HCT116 (cell line): ENCODE data around the gene ELN. TPM values are rescaled to one million over a fixed set of nuclear protein-coding genes. Genes with fewer than 3 reads are reported as not detected.
A peak's percentile ranks its signal among the peaks of the same experiment; 100 is the strongest.

Experiments used
- ATAC-seq: fragments of 200-7000 bp; cut with Tn5 transposase; 2 replicates; pipeline ENCODE4 v1.9.1; 2020; ENCODE audit warnings: mild to moderate bottlenecking, moderate library complexity
- BruUV-seq: library from RNA; stranded (reverse); fragments of 400-500 nt; replicated peaks from 2 replicates; lab custom pipeline; 2021; lab: Mats Ljungman, UMichigan
- CTCF ChIA-PET: fragments of 300-600 bp; sonication (Branson Sonifier 250); formaldehyde crosslinking; loops from one replicate; lab custom pipeline; 2021; ENCODE audit warnings: antibody characterized with exemption; lab: Charles Lee
- POLR2A ChIA-PET: fragments of 300-600, 350-600 bp; sonication (Branson Sonifier 250); formaldehyde crosslinking; loops from one replicate; lab custom pipeline; 2021; ENCODE audit warnings: antibody characterized with exemption; lab: Charles Lee
- RAD21 ChIA-PET, 2 experiments: fragments of 300-600 bp; sonication (Branson Sonifier 250); formaldehyde crosslinking; loops; one replicate each; lab custom pipeline; 2023; ENCODE audit warnings: low total read pairs in 2 of 2; ENCODE audit not compliant: uncharacterized antibody in 2 of 2, unreplicated experiment in 2 of 2, low non-redundant PET in 1 of 2; lab: Charles Lee
- DNase-seq: peaks from one replicate; pipeline ENCODE4 v3.0.0-alpha.2; 2010; ENCODE audit warnings: low read depth, low spot score
- H2AFZ ChIP-seq: fragments of 200-600 bp; shearing (Covaris generic), sonication (generic); 2 replicates; pipeline ENCODE4 v1.6.1; 2017; ENCODE audit warnings: low read depth, mixed run types, mixed read lengths, antibody characterized with exemption, low read length; ENCODE audit not compliant: poor library complexity, severe bottlenecking
- H3K27ac ChIP-seq: 2 replicates; pipeline ENCODE4 v1.5.1; 2012; ENCODE audit warnings: low read depth, low read length
- H3K27me3 ChIP-seq: fragments of 200-600 bp; sonication (generic); 2 replicates; pipeline ENCODE4 v1.6.1; 2016; ENCODE audit warnings: mixed run types, low read length, mixed read lengths; ENCODE audit not compliant: insufficient read depth
- H3K36me3 ChIP-seq, 2 experiments: fragments of 200-500 bp in 1 of 2; fragments of 200-600 bp in 1 of 2; sonication (Bioruptor generic) in 1 of 2; sonication (generic) in 1 of 2; 2 replicates each; pipeline versions ENCODE4 v1.5.1 to v1.6.1; 2014 to 2016; ENCODE audit warnings: low read length in 2 of 2, inconsistent platforms in 1 of 2, mixed read lengths in 1 of 2, mixed run types in 1 of 2; ENCODE audit not compliant: insufficient read depth in 2 of 2, control insufficient read depth in 1 of 2
- H3K4me1 ChIP-seq, 2 experiments: fragments of 200-600 bp in 1 of 2; sonication (generic) in 1 of 2; 2 replicates each; pipeline versions ENCODE4 v1.5.1 to v1.6.1; 2012 to 2017; ENCODE audit warnings: low read length in 2 of 2, inconsistent platforms in 1 of 2, mild to moderate bottlenecking in 1 of 2, mixed read lengths in 1 of 2, mixed run types in 1 of 2, moderate library complexity in 1 of 2; ENCODE audit not compliant: insufficient read depth in 2 of 2, control insufficient read depth in 1 of 2
- H3K4me2 ChIP-seq: fragments of 200-600 bp; sonication (generic); 2 replicates; pipeline ENCODE4 v1.6.1; 2017; ENCODE audit warnings: mixed run types, low read length, mixed read lengths
- H3K4me3 ChIP-seq, 2 experiments: fragments of 200-600 bp in 1 of 2; sonication (generic) in 1 of 2; replicated peaks in 1 of 2; 2 replicates each; pipeline ENCODE4 v1.5.1; 2011 to 2016; ENCODE audit warnings: low read length in 2 of 2, control low read depth in 1 of 2, low read depth in 1 of 2, mild to moderate bottlenecking in 1 of 2, mixed read lengths in 1 of 2, mixed run types in 1 of 2
- H3K79me2 ChIP-seq: fragments of 200-600 bp; sonication (generic); 2 replicates; pipeline ENCODE4 v1.6.1; 2017; ENCODE audit warnings: mild to moderate bottlenecking, mixed run types, low read length, moderate library complexity, mixed read lengths; ENCODE audit not compliant: insufficient read depth
- H3K9ac ChIP-seq: fragments of 200-600 bp; sonication (generic); 2 replicates; pipeline ENCODE4 v1.6.1; 2016; ENCODE audit warnings: low read length, mixed read lengths
- H3K9me2 ChIP-seq: fragments of 200-600 bp; sonication (generic), shearing (Covaris generic); 2 replicates; pipeline ENCODE4 v1.6.1; 2017; ENCODE audit warnings: mixed run types, mild to moderate bottlenecking, moderate library complexity; ENCODE audit not compliant: insufficient read depth
- H3K9me3 ChIP-seq, 2 experiments: fragments of 200-500 bp in 1 of 2; fragments of 200-600 bp in 1 of 2; sonication (Bioruptor generic) in 1 of 2; sonication (generic) in 1 of 2; 2 replicates each; pipeline ENCODE4 v1.6.1; 2014 to 2017; ENCODE audit warnings: low read length in 2 of 2, mixed read lengths in 2 of 2, inconsistent platforms in 1 of 2, low read depth in 1 of 2, mild to moderate bottlenecking in 1 of 2, mixed run types in 1 of 2, moderate library complexity in 1 of 2; ENCODE audit not compliant: control insufficient read depth in 1 of 2, insufficient read depth in 1 of 2
- H4K20me1 ChIP-seq: fragments of 200-600 bp; sonication (generic), shearing (Covaris generic); 2 replicates; pipeline ENCODE4 v1.6.1; 2017; ENCODE audit warnings: mixed run types, mild to moderate bottlenecking, moderate library complexity; ENCODE audit not compliant: insufficient read depth
- ATF3 ChIP-seq: IDR thresholded peaks from 2 replicates; pipeline ENCODE4 v1.6.1; 2012
- CBX3 ChIP-seq: IDR thresholded peaks from 2 replicates; pipeline ENCODE4 v1.6.1; 2012; ENCODE audit warnings: low read depth
- CEBPB ChIP-seq: IDR thresholded peaks from 2 replicates; pipeline ENCODE4 v1.6.1; 2012; ENCODE audit warnings: low read depth
- CTCF ChIP-seq, 3 experiments: fragments of 200-600 bp in 1 of 3; sonication (generic) in 1 of 3; IDR thresholded peaks in 2 of 3; conservative IDR thresholded peaks in 1 of 3; 2 replicates each; pipeline ENCODE4 v1.5.1; 2012 to 2017; ENCODE audit warnings: low read depth in 2 of 3, low read length in 2 of 3, antibody characterized with exemption in 1 of 3, borderline replicate concordance in 1 of 3, control low read depth in 1 of 3, mild to moderate bottlenecking in 1 of 3, mixed read lengths in 1 of 3, mixed run types in 1 of 3, moderate library complexity in 1 of 3; ENCODE audit not compliant: insufficient read depth in 1 of 3
- ELF1 ChIP-seq: IDR thresholded peaks from 2 replicates; pipeline ENCODE4 v1.6.1; 2012; ENCODE audit warnings: low read depth, borderline replicate concordance
- EZH2 ChIP-seq: fragments of 200-600 bp; sonication (generic); IDR thresholded peaks from 2 replicates; pipeline ENCODE4 v1.6.1; 2017; ENCODE audit warnings: antibody characterized with exemption, mixed run types
- FOSL1 ChIP-seq: IDR thresholded peaks from 2 replicates; pipeline ENCODE4 v1.6.1; 2012; ENCODE audit warnings: low read depth
- JUND ChIP-seq: IDR thresholded peaks from 2 replicates; pipeline ENCODE4 v1.6.1; 2012
- POLR2AphosphoS5 ChIP-seq: IDR thresholded peaks from 2 replicates; pipeline ENCODE4 v1.6.1; 2011; ENCODE audit warnings: mild to moderate bottlenecking, low read depth, low read length, moderate library complexity
- REST ChIP-seq: IDR thresholded peaks from 2 replicates; pipeline ENCODE4 v1.6.1; 2012; ENCODE audit warnings: low read depth
- SIN3A ChIP-seq: IDR thresholded peaks from 2 replicates; pipeline ENCODE4 v1.6.1; 2012; ENCODE audit warnings: low read depth
- SP1 ChIP-seq: IDR thresholded peaks from 2 replicates; pipeline ENCODE4 v1.6.1; 2012; ENCODE audit warnings: low read depth
- TCF7L2 ChIP-seq: IDR thresholded peaks from 2 replicates; pipeline ENCODE4 v1.7.0; 2011; ENCODE audit warnings: borderline replicate concordance, inconsistent platforms; ENCODE audit not compliant: insufficient read depth, insufficient read length; ENCODE audit errors: extremely low read depth
- ZBTB33 ChIP-seq: IDR thresholded peaks from 2 replicates; pipeline ENCODE4 v1.6.1; 2011; ENCODE audit warnings: mild to moderate bottlenecking, low read length, moderate library complexity; ENCODE audit not compliant: insufficient replicate concordance; ENCODE audit errors: extremely low read depth
- ZNF274 ChIP-seq: fragments of 200-500 bp; sonication (Bioruptor generic); IDR thresholded peaks from 2 replicates; pipeline ENCODE4 v1.6.1; 2014; ENCODE audit warnings: mild to moderate bottlenecking, low read depth, low read length, inconsistent platforms
- intact Hi-C: fragments of 100-400 bp; cut with micrococcal nuclease; formaldehyde crosslinking; loops from 2 replicates; pipeline ENCODE4 v1.10.0; 2022
- total RNA-seq: library from RNA; stranded (reverse); gene quantifications from one replicate; pipeline ENCODE4 v1.2.1, GENCODE V29; 2021; ENCODE audit not compliant: unreplicated experiment

The ELN gene
- total RNA-seq, 1 experiment from 2014 or later: 0.17 TPM

GRCh38 chr7:74095135-74095534 is 67.2 kb downstream of the ELN start:
- no TSS peak for BruUV-seq
- Histone ChIP-seq H3K79me2 (peaks cover 9% of the 10 kb centered on the region; the same call in 1 of the 2 replicates), H3K4me3 (peak overlapping the region in 1 of 2 experiments; percentile 48; a peak in 2 of 4 replicates)
- ChIA-PET RAD21 (no interaction called here), POLR2A (interaction anchor here (1.5 kb wide), 1 partner anchor 11 kb away, joined by 3 read pairs; no protein-coding TSS in a partner anchor)
- TF ChIP-seq REST (no peak), TCF7L2 (no peak), CTCF (IDR thresholded peaks at IDR 0.05 in 2 of 3, conservative IDR thresholded peaks at IDR 0.05 in 1 of 3; ENCODE audit: borderline replicate concordance in 1 of 3, insufficient read depth in 1 of 3, low read depth in 2 of 3, low read length in 2 of 3) (no peak), ZBTB33 (no peak), CEBPB (no peak), ELF1 (no peak), ATF3 (no peak), SP1 (no peak), ZNF274 (no peak), POLR2AphosphoS5 (no peak), CBX3 (no peak), EZH2 (no peak), SIN3A (no peak), JUND (no peak), FOSL1 (no peak)
- TF ChIP-seq, all 23 proteins: peak for 0
- H3K9me3 ChIP-seq: peaks cover 0 to 13% of the 10 kb centered on the region in 2 experiments; a peak in 1 of 4 replicates
- H4K20me1 ChIP-seq: no peaks in the 10 kb centered on the region
- H2AFZ ChIP-seq: no peak overlapping the region
- peak overlapping the region; percentile 93 for H3K27ac ChIP-seq
- peak overlapping the region; percentile 52 for H3K9ac ChIP-seq
- peak overlapping the region; percentile 83 for H3K4me2 ChIP-seq
- CTCF ChIA-PET: no interaction called here
- intact Hi-C loops: no loop called here
- peaks cover 40 to 57% of the 10 kb centered on the region in 2 experiments for H3K4me1 ChIP-seq
- H3K27me3 ChIP-seq: no peaks in the 10 kb centered on the region
- DNase-seq: no peak
- no peak for ATAC-seq
- H3K36me3 ChIP-seq: peaks cover 10 to 38% of the 10 kb centered on the region in 2 experiments; a peak in 3 of 4 replicates
- H3K9me2 ChIP-seq: no peaks in the 10 kb centered on the region
